ENCODE data around the gene SIRT7. TPM values are rescaled to one million over a fixed set of nuclear protein-coding genes. Genes with fewer than 3 reads are reported as not detected.
A peak's percentile ranks its signal among the peaks of the same experiment; 100 is the strongest.

Gene SIRT7
- polyA plus RNA-seq, 3 donors, result 11.0 to 21.1 (median 14.1) TPM

GRCh38 chr17:81877569-81877968, 40.4 kb downstream of the SIRT7 start:
- DNase-seq (ENCODE audit: extremely low read depth in 1 of 11, low read depth in 9 of 11, low spot score in 4 of 11), result no peak

- DNase-seq (ENCODE audit: extremely low read depth in 1 of 11, low read depth in 9 of 11, low spot score in 4 of 11), result peak in 9 of 11 donors; percentile 67 to 88 (median 82)
These were observed 46.4 kb downstream of the SIRT7 start for GRCh38 chr17:81871387-81872230.

DNA sequence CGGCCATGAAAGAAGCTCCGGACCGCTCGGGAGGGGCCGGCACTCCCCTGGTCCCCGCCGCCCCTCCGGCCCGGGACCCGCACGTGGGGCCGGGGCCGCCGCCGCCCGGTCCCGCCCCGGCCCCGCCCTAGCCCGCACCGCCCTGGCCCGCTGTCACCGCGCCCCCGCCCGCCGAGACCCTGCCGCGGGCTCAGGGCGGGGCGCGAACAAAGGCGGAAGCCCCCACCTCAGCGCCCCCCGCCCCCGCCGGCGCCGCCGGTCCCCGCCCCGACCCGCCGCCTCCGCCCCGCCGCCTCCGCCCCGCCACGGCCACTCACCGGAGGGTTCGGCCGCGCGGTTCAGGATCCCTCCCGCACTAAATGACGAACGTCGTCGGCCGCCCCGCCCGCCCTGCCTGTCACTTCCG, 47.0 kb downstream of the SIRT7 start, which contains the start of gene ARHGDIA:
TSS of gene ARHGDIA (minus strand) at position 357 of the 406 bp plus-strand sequence. CDS start 1,407 bp downstream, outside the sequence.
- DNase-seq (ENCODE audit: extremely low read depth in 1 of 11, low read depth in 9 of 11, low spot score in 4 of 11), result no peak

DNA sequence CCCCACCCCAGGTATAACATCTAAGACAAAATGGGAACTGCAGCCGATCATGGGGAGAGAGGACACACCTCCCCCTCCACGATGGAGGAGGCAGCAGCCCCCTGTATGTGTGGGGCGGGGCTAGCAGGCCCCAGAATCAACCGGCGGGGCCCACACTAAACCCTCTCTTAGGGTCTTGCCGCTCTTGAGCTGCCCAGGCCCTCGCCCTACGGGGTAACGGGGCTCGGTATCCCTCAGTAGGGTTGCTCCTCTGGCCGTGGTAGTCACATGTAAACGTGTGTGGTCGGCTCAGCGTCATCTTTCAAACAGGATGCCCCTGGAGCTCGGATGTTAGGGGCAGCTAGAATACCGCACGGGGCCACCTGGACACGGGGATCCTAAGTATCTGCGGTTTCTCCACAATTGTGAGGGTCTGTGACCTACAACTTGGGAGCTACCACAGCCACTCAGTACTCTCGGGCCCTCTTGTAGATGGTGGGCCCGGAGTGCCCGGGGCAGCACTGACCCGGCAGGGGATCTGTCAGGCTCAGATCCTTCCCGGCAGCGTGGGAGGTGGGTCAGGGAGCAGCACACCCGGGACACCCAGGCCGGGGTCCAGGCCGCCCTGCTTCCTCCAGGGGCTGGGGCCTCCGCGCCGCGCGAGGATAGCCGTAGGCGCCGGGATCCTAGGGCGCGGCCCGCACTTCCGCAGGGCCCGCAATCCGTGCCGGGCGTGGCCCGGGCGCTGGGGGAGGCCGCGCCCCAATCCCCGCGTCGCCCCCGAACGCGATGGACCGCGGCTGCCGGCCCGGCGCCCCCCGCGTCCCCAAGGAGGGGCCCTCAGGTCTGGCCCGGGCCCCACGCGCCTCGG, 47.6 kb downstream of the SIRT7 start:
- no peak for DNase-seq (ENCODE audit: extremely low read depth in 1 of 11, low read depth in 9 of 11, low spot score in 4 of 11)

GRCh38 chr17:81869221-81870130, 48.5 kb downstream of the SIRT7 start:
- peak in 1 of 11 donors; percentile 51 for DNase-seq (ENCODE audit: extremely low read depth in 1 of 11, low read depth in 9 of 11, low spot score in 4 of 11)

DNA sequence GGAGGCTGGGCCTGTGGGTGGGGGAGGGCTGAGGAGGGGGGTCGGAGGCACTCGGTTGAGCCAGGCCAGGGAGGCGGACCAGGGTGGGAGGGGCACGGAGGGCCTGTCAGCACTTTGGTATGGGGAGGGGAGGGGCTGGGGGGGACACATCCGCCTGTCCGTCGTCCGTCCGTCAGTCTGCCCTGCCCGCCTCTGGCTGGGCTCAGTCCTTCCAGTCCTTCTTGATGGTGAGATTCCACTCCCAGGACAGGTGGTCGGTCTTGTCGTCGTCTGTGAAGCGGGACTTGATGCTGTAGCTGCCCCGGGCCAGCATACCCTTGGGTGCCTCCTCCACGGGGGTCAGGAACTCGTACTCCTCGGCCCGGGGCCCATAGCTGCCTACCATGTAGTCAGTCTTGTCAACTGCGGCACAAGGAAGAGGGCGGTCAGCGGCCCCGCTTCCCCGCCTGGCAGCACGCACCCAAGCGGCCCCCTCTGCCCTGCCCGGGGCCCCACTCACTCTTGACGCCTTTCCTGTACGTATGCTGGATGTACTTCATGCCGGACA, 49.2 kb downstream of the SIRT7 start:
- no peak for DNase-seq (ENCODE audit: extremely low read depth in 1 of 11, low read depth in 9 of 11, low spot score in 4 of 11)

GRCh38 chr17:81867991-81868673, 49.8 kb downstream of the SIRT7 start:
- no peak for DNase-seq (ENCODE audit: extremely low read depth in 1 of 11, low read depth in 9 of 11, low spot score in 4 of 11)

GRCh38 chr17:81867170-81867990, 50.6 kb downstream of the SIRT7 start:
- DNase-seq (ENCODE audit: extremely low read depth in 1 of 11, low read depth in 9 of 11, low spot score in 4 of 11), result no peak

- DNase-seq (ENCODE audit: extremely low read depth in 1 of 11, low read depth in 9 of 11, low spot score in 4 of 11), result no peak
These were observed 51.4 kb downstream of the SIRT7 start for GRCh38 chr17:81866440-81867169.

- DNase-seq (ENCODE audit: extremely low read depth in 1 of 11, low read depth in 9 of 11, low spot score in 4 of 11), result no peak
These were observed 52.1 kb downstream of the SIRT7 start for GRCh38 chr17:81865733-81866439.

- no peak for DNase-seq (ENCODE audit: extremely low read depth in 1 of 11, low read depth in 9 of 11, low spot score in 4 of 11)
These were observed 52.6 kb downstream of the SIRT7 start for GRCh38 chr17:81865358-81865732.

GRCh38 chr17:81863833-81864768, 53.9 kb downstream of the SIRT7 start:
- DNase-seq (ENCODE audit: extremely low read depth in 1 of 11, low read depth in 9 of 11, low spot score in 4 of 11), result no peak

- no peak for DNase-seq (ENCODE audit: extremely low read depth in 1 of 11, low read depth in 9 of 11, low spot score in 4 of 11)
These were observed 54.8 kb downstream of the SIRT7 start for GRCh38 chr17:81863123-81863675.
